LNCAP (cell line): ENCODE measurements around the gene UBAP1L.

Experiments used
- TF ChIP-seq, protein P1 (sequence below): fragments of 450-650 bp; IDR thresholded peaks from 2 replicates; pipeline ENCODE4 v1.5.1; 2017; ENCODE audit warnings: mild to moderate bottlenecking

The UBAP1L gene

DNA sequence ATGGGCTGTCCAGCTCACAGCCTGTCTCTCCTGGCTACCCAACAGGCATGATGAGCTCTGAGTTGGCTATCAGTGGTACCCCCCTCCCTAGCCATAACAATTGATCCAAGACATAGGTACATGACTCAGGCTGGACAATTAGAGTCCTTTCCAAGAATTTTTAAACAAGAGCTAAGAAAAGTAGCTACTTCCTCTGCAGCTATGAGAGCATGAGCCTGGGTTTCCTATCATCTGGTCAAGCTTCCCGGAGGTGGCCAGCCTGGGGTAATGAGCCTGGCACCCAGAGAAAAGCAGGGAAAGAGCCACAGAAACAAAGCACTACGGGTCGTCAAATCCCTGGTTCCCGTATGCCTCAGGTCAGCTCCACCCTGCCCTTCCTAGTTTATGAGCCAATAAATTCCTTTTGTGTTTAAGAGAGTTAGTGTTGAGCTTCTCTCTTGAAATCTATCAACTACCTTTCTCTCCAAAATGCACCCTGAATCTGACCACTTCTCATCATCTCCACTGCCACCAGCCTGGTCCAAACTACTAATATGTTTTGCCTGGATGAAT, 72.1 kb downstream of the UBAP1L start:
- TF ChIP-seq, protein P1, sequence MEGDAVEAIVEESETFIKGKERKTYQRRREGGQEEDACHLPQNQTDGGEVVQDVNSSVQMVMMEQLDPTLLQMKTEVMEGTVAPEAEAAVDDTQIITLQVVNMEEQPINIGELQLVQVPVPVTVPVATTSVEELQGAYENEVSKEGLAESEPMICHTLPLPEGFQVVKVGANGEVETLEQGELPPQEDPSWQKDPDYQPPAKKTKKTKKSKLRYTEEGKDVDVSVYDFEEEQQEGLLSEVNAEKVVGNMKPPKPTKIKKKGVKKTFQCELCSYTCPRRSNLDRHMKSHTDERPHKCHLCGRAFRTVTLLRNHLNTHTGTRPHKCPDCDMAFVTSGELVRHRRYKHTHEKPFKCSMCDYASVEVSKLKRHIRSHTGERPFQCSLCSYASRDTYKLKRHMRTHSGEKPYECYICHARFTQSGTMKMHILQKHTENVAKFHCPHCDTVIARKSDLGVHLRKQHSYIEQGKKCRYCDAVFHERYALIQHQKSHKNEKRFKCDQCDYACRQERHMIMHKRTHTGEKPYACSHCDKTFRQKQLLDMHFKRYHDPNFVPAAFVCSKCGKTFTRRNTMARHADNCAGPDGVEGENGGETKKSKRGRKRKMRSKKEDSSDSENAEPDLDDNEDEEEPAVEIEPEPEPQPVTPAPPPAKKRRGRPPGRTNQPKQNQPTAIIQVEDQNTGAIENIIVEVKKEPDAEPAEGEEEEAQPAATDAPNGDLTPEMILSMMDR = no peak
